ENCODE measurements around the gene WNT9B. TPM values are rescaled to one million over a fixed set of nuclear protein-coding genes. Genes with fewer than 3 reads are reported as not detected.
A peak's percentile ranks its signal among the peaks of the same experiment; 100 is the strongest.

Gene WNT9B
- total and polyA plus RNA-seq, 9 of the 15 experiments (the other 6 are each of a cell fraction or from before 2014, with no cell fraction given): not detected

- TF ChIP-seq ZNF696 (CRISPR knock-in tag; conservative IDR thresholded peaks at IDR 0.05): no peak
- no peak for TF ChIP-seq ZNF124 (CRISPR knock-in tag; IDR thresholded peaks at IDR 0.05)
- no peak for TF ChIP-seq ZNF347 (CRISPR knock-in tag; IDR thresholded peaks at IDR 0.05; ENCODE audit: low read depth)
- no peak for TF ChIP-seq KLF16 (IDR thresholded peaks at IDR 0.05)
- TF ChIP-seq, protein P1, sequence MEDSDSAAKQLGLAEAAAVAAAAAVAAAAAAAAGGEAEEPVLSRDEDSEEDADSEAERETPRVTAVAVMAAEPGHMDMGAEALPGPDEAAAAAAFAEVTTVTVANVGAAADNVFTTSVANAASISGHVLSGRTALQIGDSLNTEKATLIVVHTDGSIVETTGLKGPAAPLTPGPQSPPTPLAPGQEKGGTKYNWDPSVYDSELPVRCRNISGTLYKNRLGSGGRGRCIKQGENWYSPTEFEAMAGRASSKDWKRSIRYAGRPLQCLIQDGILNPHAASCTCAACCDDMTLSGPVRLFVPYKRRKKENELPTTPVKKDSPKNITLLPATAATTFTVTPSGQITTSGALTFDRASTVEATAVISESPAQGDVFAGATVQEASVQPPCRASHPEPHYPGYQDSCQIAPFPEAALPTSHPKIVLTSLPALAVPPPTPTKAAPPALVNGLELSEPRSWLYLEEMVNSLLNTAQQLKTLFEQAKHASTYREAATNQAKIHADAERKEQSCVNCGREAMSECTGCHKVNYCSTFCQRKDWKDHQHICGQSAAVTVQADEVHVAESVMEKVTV (CRISPR knock-in tag; IDR thresholded peaks at IDR 0.05): no peak
- no peak; the same call in 1 of the 2 replicates for TF ChIP-seq SMAD4 (CRISPR knock-in tag; conservative IDR thresholded peaks at IDR 0.05)
- TF ChIP-seq ETV6 (IDR thresholded peaks at IDR 0.05; ENCODE audit: borderline replicate concordance in 1 of 2, low read depth in 2 of 2, low read length in 1 of 2): no peak
- no peak for TF ChIP-seq ETV6 (CRISPR knock-in tag; IDR thresholded peaks at IDR 0.05; ENCODE audit: borderline replicate concordance)
- TF ChIP-seq RFX1 (IDR thresholded peaks at IDR 0.05): no peak
- no peak for TF ChIP-seq ZKSCAN8 (CRISPR knock-in tag; IDR thresholded peaks at IDR 0.05)
- TF ChIP-seq ATF4 (CRISPR knock-in tag; IDR thresholded peaks at IDR 0.05): no peak
- peak; percentile 91 for TF ChIP-seq MTA1 (IDR thresholded peaks at IDR 0.05; ENCODE audit: borderline replicate concordance)
- no peak for TF ChIP-seq NCOA4 (IDR thresholded peaks at IDR 0.05; ENCODE audit: partially characterized antibody)
- peak; percentile 81 for TF ChIP-seq SIN3B (IDR thresholded peaks at IDR 0.05; ENCODE audit: low read depth)
- TF ChIP-seq POLR2AphosphoS5 (IDR thresholded peaks at IDR 0.05; ENCODE audit: control insufficient read depth, insufficient read depth, low read depth, low read length): peak; percentile 94
- no peak for TF ChIP-seq CREB3 (tag; conservative IDR thresholded peaks at IDR 0.05; ENCODE audit: low read depth)
- TF ChIP-seq PML (IDR thresholded peaks at IDR 0.05; ENCODE audit: low read length): peak; percentile 91
- no peak for TF ChIP-seq ARID2 (IDR thresholded peaks at IDR 0.05)
- TF ChIP-seq GMEB1 (CRISPR knock-in tag; IDR thresholded peaks at IDR 0.05): peak; percentile 54; the same call in 1 of the 2 replicates
- TF ChIP-seq ATF7 (IDR thresholded peaks at IDR 0.05): peak; percentile 83
- no peak for TF ChIP-seq SP2 (IDR thresholded peaks at IDR 0.05; ENCODE audit: extremely low read depth, low read depth, low read length, poor library complexity, severe bottlenecking)
- TF ChIP-seq ZNF561 (CRISPR knock-in tag; conservative IDR thresholded peaks at IDR 0.05): no peak
- no peak for TF ChIP-seq ZNF57 (CRISPR knock-in tag; IDR thresholded peaks at IDR 0.05)
- TF ChIP-seq KDM4B (IDR thresholded peaks at IDR 0.05; ENCODE audit: borderline replicate concordance in 2 of 2, low read depth in 1 of 2): peak in 1 of 2 experiments; percentile 98; a peak in 1 of 4 replicates
Observed at GRCh38 chr17:46922804-46923635, 71.6 kb downstream of the WNT9B start, which contains the start of gene GOSR2 (continued).

Data from K562 (cell line).